ENCODE data around the gene NHERF1. TPM values are rescaled to one million over a fixed set of nuclear protein-coding genes. Genes with fewer than 3 reads are reported as not detected.

The NHERF1 gene
- total and polyA plus RNA-seq, 9 of the 15 experiments (the other 6 are each of a cell fraction or from before 2014, with no cell fraction given), result 11.4 to 79.9 (median 36.9) TPM

DNA sequence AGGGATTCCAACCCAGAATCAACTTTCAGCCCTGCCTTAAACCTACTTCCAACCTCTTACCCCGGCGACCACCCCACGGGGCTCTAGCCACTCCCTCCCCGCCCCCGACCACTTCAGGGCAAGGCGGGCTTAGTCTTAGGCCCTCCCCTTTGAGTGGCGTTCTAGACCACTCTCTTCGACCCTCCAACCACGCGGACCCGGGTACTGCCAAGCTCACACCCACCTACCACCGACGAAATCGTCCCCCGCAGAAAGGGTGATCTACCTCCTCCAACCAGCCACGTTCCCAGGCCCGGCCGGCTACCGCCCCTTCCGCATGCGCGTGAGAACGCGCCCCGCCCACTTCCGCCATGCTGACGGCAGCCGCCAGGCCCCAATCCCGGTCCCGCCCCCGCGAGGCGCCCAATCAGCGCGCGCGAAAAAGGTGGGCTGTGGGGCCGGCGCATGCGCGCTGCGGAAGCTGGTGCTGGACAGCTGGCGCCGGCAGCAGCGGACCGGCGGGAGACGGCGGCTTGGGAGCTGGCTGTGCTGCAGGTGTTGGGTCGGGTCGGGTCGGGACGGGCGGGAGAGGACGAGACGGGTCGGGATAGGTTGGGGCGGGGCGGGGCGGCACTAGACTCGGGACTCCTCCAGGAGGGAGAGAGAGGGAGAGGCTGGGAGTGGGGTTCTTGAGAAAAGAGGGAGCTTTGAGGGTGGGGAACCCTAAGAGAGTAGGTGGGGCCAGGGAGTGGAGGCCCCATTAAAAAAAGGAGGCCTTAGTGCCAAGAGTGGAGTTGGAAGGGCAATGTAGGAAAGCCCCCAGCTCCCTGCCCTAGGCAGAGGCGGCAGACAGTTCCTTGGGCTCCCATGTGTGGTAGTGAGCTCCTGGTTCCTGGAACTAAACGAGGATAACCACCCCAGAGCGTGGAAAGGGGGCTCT is 27.9 kb downstream of the NHERF1 start, which contains the start of gene NAT9 (continued):
- TF ChIP-seq, protein P1, sequence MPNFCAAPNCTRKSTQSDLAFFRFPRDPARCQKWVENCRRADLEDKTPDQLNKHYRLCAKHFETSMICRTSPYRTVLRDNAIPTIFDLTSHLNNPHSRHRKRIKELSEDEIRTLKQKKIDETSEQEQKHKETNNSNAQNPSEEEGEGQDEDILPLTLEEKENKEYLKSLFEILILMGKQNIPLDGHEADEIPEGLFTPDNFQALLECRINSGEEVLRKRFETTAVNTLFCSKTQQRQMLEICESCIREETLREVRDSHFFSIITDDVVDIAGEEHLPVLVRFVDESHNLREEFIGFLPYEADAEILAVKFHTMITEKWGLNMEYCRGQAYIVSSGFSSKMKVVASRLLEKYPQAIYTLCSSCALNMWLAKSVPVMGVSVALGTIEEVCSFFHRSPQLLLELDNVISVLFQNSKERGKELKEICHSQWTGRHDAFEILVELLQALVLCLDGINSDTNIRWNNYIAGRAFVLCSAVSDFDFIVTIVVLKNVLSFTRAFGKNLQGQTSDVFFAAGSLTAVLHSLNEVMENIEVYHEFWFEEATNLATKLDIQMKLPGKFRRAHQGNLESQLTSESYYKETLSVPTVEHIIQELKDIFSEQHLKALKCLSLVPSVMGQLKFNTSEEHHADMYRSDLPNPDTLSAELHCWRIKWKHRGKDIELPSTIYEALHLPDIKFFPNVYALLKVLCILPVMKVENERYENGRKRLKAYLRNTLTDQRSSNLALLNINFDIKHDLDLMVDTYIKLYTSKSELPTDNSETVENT (CRISPR knock-in tag; IDR thresholded peaks at IDR 0.05), result no peak
- TF ChIP-seq RNF2 (IDR thresholded peaks at IDR 0.05) (no peak), MAFK (IDR thresholded peaks at IDR 0.05; ENCODE audit: low read length) (0 out of 2 replicates have a peak, but pooled peaks have one; percentile 3), PHF8 (IDR thresholded peaks at IDR 0.05; ENCODE audit: borderline replicate concordance, low read length) (peak; percentile 94; the same call in 1 of the 2 replicates), POLR2AphosphoS5 (IDR thresholded peaks at IDR 0.05; ENCODE audit: control insufficient read depth, insufficient read depth, low read depth, low read length) (peak; percentile 52; the same call in 1 of the 2 replicates), JUN (IDR thresholded peaks at IDR 0.05; ENCODE audit: borderline replicate concordance, low read depth, low read length) (peak; percentile 55; the same call in 1 of the 2 replicates), JUN (CRISPR knock-in tag; IDR thresholded peaks at IDR 0.05; ENCODE audit: borderline replicate concordance) (no peak), HNRNPLL (IDR thresholded peaks at IDR 0.05; ENCODE audit: low read depth, low read length, poor library complexity, severe bottlenecking) (peak; percentile 28), ZNF589 (CRISPR knock-in tag; IDR thresholded peaks at IDR 0.05; ENCODE audit: low read depth) (no peak), KDM5B (IDR thresholded peaks at IDR 0.05; ENCODE audit: insufficient replicate concordance, low read depth, low read length) (peak; percentile 76)
- TF ChIP-seq, protein P2, sequence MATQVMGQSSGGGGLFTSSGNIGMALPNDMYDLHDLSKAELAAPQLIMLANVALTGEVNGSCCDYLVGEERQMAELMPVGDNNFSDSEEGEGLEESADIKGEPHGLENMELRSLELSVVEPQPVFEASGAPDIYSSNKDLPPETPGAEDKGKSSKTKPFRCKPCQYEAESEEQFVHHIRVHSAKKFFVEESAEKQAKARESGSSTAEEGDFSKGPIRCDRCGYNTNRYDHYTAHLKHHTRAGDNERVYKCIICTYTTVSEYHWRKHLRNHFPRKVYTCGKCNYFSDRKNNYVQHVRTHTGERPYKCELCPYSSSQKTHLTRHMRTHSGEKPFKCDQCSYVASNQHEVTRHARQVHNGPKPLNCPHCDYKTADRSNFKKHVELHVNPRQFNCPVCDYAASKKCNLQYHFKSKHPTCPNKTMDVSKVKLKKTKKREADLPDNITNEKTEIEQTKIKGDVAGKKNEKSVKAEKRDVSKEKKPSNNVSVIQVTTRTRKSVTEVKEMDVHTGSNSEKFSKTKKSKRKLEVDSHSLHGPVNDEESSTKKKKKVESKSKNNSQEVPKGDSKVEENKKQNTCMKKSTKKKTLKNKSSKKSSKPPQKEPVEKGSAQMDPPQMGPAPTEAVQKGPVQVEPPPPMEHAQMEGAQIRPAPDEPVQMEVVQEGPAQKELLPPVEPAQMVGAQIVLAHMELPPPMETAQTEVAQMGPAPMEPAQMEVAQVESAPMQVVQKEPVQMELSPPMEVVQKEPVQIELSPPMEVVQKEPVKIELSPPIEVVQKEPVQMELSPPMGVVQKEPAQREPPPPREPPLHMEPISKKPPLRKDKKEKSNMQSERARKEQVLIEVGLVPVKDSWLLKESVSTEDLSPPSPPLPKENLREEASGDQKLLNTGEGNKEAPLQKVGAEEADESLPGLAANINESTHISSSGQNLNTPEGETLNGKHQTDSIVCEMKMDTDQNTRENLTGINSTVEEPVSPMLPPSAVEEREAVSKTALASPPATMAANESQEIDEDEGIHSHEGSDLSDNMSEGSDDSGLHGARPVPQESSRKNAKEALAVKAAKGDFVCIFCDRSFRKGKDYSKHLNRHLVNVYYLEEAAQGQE (IDR thresholded peaks at IDR 0.05; ENCODE audit: borderline replicate concordance), result peak; percentile 78
- TF ChIP-seq, protein P2 (CRISPR knock-in tag; IDR thresholded peaks at IDR 0.05; ENCODE audit: low read depth), result 0 out of 2 replicates have a peak, but pooled peaks have one; percentile 81
- TF ChIP-seq, protein P3, sequence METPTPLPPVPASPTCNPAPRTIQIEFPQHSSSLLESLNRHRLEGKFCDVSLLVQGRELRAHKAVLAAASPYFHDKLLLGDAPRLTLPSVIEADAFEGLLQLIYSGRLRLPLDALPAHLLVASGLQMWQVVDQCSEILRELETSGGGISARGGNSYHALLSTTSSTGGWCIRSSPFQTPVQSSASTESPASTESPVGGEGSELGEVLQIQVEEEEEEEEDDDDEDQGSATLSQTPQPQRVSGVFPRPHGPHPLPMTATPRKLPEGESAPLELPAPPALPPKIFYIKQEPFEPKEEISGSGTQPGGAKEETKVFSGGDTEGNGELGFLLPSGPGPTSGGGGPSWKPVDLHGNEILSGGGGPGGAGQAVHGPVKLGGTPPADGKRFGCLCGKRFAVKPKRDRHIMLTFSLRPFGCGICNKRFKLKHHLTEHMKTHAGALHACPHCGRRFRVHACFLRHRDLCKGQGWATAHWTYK (CRISPR knock-in tag; IDR thresholded peaks at IDR 0.05), result peak; percentile 29; the same call in 1 of the 2 replicates
